ENCODE results near the gene MED13L.

Gene MED13L

GRCh38 chr12:116138781-116139180 lies 138.7 kb downstream of the MED13L start:
- ATAC-seq: no peak
- TF ChIP-seq RARB (CRISPR knock-in tag; IDR thresholded peaks at IDR 0.05): no peak
- no peak for TF ChIP-seq ISL1 (CRISPR knock-in tag; IDR thresholded peaks at IDR 0.05)
- no peak for TF ChIP-seq ZFP3 (CRISPR knock-in tag; IDR thresholded peaks at IDR 0.05)
- TF ChIP-seq CSDC2 (CRISPR knock-in tag; IDR thresholded peaks at IDR 0.05): no peak
- no peak for TF ChIP-seq ZC3H10 (CRISPR knock-in tag; IDR thresholded peaks at IDR 0.05)
- TF ChIP-seq ZFP30 (CRISPR knock-in tag; IDR thresholded peaks at IDR 0.05): no peak
- no peak for TF ChIP-seq GLIS3 (CRISPR knock-in tag; IDR thresholded peaks at IDR 0.05)
- TF ChIP-seq BACH2 (CRISPR knock-in tag; IDR thresholded peaks at IDR 0.05; ENCODE audit: borderline replicate concordance): no peak

DNA sequence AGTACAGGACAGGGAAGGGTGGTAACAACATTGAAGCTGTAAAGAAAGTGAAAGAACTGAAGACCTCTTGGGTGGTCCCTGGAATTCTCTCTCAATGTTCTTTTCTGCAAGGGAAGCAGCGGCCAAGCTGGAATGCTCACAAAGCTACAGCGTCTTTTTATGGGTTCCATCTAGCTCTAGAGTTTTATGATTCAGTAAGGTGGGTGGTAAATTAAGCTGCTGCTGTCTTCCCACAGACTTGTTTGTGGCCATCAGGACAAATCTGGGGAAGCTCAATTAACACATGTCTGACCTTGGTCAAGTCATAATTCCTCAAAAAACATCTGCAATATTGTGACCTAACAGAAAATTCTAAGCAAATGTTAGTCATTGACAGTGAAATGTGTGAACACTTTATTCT lies 139.1 kb downstream of the MED13L start:
- TF ChIP-seq OSR1 (CRISPR knock-in tag; IDR thresholded peaks at IDR 0.05) (no peak), PPARA (CRISPR knock-in tag; IDR thresholded peaks at IDR 0.05; ENCODE audit: borderline replicate concordance) (no peak), PATZ1 (CRISPR knock-in tag; IDR thresholded peaks at IDR 0.05; ENCODE audit: borderline replicate concordance) (no peak)
- no peak for ATAC-seq

GRCh38 chr12:116137318-116137717 lies 140.2 kb downstream of the MED13L start:
- TF ChIP-seq ISL1 (CRISPR knock-in tag; IDR thresholded peaks at IDR 0.05): no peak
- TF ChIP-seq GLIS3 (CRISPR knock-in tag; IDR thresholded peaks at IDR 0.05): no peak
- TF ChIP-seq RARB (CRISPR knock-in tag; IDR thresholded peaks at IDR 0.05): no peak
- no peak for TF ChIP-seq ZNF8 (CRISPR knock-in tag; IDR thresholded peaks at IDR 0.05)
- TF ChIP-seq ARNTL (CRISPR knock-in tag; IDR thresholded peaks at IDR 0.05; ENCODE audit: borderline replicate concordance, low read depth): no peak
- TF ChIP-seq TCF4 (CRISPR knock-in tag; IDR thresholded peaks at IDR 0.05; ENCODE audit: borderline replicate concordance): no peak
- TF ChIP-seq OSR1 (CRISPR knock-in tag; IDR thresholded peaks at IDR 0.05): no peak
- no peak for TF ChIP-seq CSRNP3 (CRISPR knock-in tag; IDR thresholded peaks at IDR 0.05)
- no peak for ATAC-seq

GRCh38 chr12:116136340-116136739 lies 141.2 kb downstream of the MED13L start:
- TF ChIP-seq ISL1 (CRISPR knock-in tag; IDR thresholded peaks at IDR 0.05): no peak
- TF ChIP-seq RARB (CRISPR knock-in tag; IDR thresholded peaks at IDR 0.05): no peak
- no peak for TF ChIP-seq TOX (CRISPR knock-in tag; IDR thresholded peaks at IDR 0.05; ENCODE audit: borderline replicate concordance)
- no peak for TF ChIP-seq ESRRG (CRISPR knock-in tag; IDR thresholded peaks at IDR 0.05)
- no peak for TF ChIP-seq BACH2 (CRISPR knock-in tag; IDR thresholded peaks at IDR 0.05; ENCODE audit: borderline replicate concordance)
- no peak for TF ChIP-seq ZNF70 (CRISPR knock-in tag; IDR thresholded peaks at IDR 0.05)
- TF ChIP-seq ZFP30 (CRISPR knock-in tag; IDR thresholded peaks at IDR 0.05): no peak
- no peak for TF ChIP-seq GLIS3 (CRISPR knock-in tag; IDR thresholded peaks at IDR 0.05)
- TF ChIP-seq PPARA (CRISPR knock-in tag; IDR thresholded peaks at IDR 0.05; ENCODE audit: borderline replicate concordance): no peak
- TF ChIP-seq ZNF565 (CRISPR knock-in tag; conservative IDR thresholded peaks at IDR 0.05; ENCODE audit: low read depth): no peak
- no peak for TF ChIP-seq ZNF8 (CRISPR knock-in tag; IDR thresholded peaks at IDR 0.05)
- TF ChIP-seq CREB5 (CRISPR knock-in tag; IDR thresholded peaks at IDR 0.05; ENCODE audit: low read depth): no peak
- ATAC-seq: peak; percentile 50

DNA sequence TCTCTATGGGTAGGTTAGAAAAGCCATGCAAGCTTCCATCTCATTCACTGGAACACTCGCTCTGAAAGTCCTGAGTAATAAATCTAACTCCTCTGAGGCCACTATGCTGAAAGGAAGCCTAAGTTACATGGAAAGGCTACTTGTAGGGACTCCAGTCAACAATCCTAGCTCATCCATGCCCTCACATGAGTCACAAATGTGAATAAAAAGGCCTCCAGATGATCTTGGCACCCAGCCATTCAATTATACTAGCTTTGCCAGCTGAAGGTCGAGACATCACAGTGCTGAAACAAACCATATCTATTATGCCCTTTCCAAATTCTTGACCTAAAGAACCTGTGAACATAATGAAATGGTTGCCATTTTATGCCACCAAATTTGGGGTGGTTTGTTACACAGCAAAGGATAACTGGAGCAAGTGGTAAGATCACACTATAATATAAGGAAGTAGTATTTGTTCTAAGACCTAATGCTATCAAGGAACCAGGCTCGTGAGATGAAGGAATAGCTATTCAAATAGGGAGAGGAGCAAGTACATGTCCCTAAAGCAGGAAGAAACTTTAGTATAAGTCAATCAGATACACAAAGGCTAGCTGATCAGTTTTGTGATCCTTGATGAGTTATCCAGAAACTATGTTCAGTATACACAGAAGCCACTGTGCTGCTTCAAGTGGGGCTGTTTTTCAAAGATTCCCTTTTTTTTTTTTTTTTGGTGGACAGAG lies 142.1 kb downstream of the MED13L start:
- no peak for TF ChIP-seq TOX (CRISPR knock-in tag; IDR thresholded peaks at IDR 0.05; ENCODE audit: borderline replicate concordance)
- no peak for TF ChIP-seq GLIS3 (CRISPR knock-in tag; IDR thresholded peaks at IDR 0.05)
- TF ChIP-seq CSRNP3 (CRISPR knock-in tag; IDR thresholded peaks at IDR 0.05): no peak
- TF ChIP-seq ISL1 (CRISPR knock-in tag; IDR thresholded peaks at IDR 0.05): peak; percentile 24; the same call in 1 of the 2 replicates
- TF ChIP-seq ARNTL (CRISPR knock-in tag; IDR thresholded peaks at IDR 0.05; ENCODE audit: borderline replicate concordance, low read depth): no peak
- no peak for TF ChIP-seq TCF4 (CRISPR knock-in tag; IDR thresholded peaks at IDR 0.05; ENCODE audit: borderline replicate concordance)
- ATAC-seq: peak; percentile 57
